ENCODE measurements around the gene MED12. TPM values are rescaled to one million over a fixed set of nuclear protein-coding genes. Genes with fewer than 3 reads are reported as not detected.

Gene MED12
- total and polyA plus RNA-seq, 2 of the 8 experiments (the other 6 are each of a cell fraction or from before 2014, with no cell fraction given), result 19.4 to 48.9 TPM

- FAIRE-seq, result no peak
- no peaks in the 10 kb centered on the region; the same call in 1 of the 2 replicates for H3K79me1 ChIP-seq (ENCODE audit: low read depth, low read length)
- peaks cover 6 to 39% (median 19%) of the 10 kb centered on the region in 4 experiments for H3K4me1 ChIP-seq (replicated peaks in 1 of 4; ENCODE audit: control insufficient read depth in 3 of 4, insufficient read depth in 4 of 4, low read length in 3 of 4)
- no peak overlapping the region for H3K23ac ChIP-seq (ENCODE audit: insufficient read length)
- ChIA-PET CTCF (ENCODE audit: partially characterized antibody) (interaction anchor here (1.2 to 1.6 kb wide), 5 partner anchors 12 to 79 kb away, joined by 3 to 4 read pairs (median 4); no protein-coding TSS in a partner anchor), POLR2A (ENCODE audit: partially characterized antibody) (interaction anchor here (0.5 to 2.4 kb wide), 7 partner anchors 17 to 48 kb away, joined by 3 to 17 read pairs (median 3); partner anchors contain the start of genes MED12 and SNX12)
- no peak overlapping the region for H2BK120ac ChIP-seq (replicated peaks; ENCODE audit: low read depth, low read length)
- no peak overlapping the region for H3K14ac ChIP-seq (ENCODE audit: insufficient read length)
- H3K9ac ChIP-seq (replicated peaks in 1 of 4; ENCODE audit: extremely low read depth in 1 of 4, low read depth in 3 of 4, low read length in 3 of 4), result no peak overlapping the region
- DNase-seq (ENCODE audit: low read depth in 1 of 2, low spot score in 2 of 2), result no peak
- H3K56ac ChIP-seq (replicated peaks; ENCODE audit: insufficient read length, low read depth, low read length), result no peak overlapping the region
- H3K9me3 ChIP-seq (ENCODE audit: insufficient read depth in 2 of 2, low read depth in 1 of 2, low read length in 1 of 2), result no peaks in the 10 kb centered on the region
- H2BK12ac ChIP-seq (ENCODE audit: low read depth, low read length), result peak overlapping the region; percentile 84; the same call in 1 of the 2 replicates
- H4K5ac ChIP-seq (ENCODE audit: insufficient read length, low read depth, low read length), result no peak overlapping the region
- no peak overlapping the region for H2BK15ac ChIP-seq (ENCODE audit: low read length)
- H3K4me3 ChIP-seq (ENCODE audit: extremely low read depth in 1 of 4, insufficient read depth in 2 of 4, low read depth in 3 of 4, low read length in 4 of 4), result 0 out of 8 replicates have a peak overlapping the region, but pooled peaks of 1 of the 4 experiments have one; percentile 53
- H3K4me2 ChIP-seq (ENCODE audit: insufficient read depth in 1 of 2, low read depth in 2 of 2, low read length in 2 of 2), result peak overlapping the region; percentile 42 to 95
- no peak overlapping the region for H4K91ac ChIP-seq (replicated peaks; ENCODE audit: insufficient read length, low read length)
- peak overlapping the region; percentile 66; the same call in 1 of the 2 replicates for H2BK5ac ChIP-seq (ENCODE audit: low read depth, low read length)
- no peak overlapping the region for H2AFZ ChIP-seq (ENCODE audit: low read length)
- peaks cover 0 to 5% (median 0%) of the 10 kb centered on the region in 4 experiments; a peak in 1 of 7 replicates for H3K27me3 ChIP-seq (replicated peaks in 1 of 4; ENCODE audit: control insufficient read depth in 3 of 4, extremely low read depth in 1 of 4, insufficient read depth in 3 of 4, low read length in 3 of 4)
- H2AK5ac ChIP-seq (ENCODE audit: low read depth, low read length), result no peak overlapping the region
- H3K23me2 ChIP-seq (ENCODE audit: low read depth, low read length), result peaks cover 10% of the 10 kb centered on the region
- H3K79me2 ChIP-seq (ENCODE audit: control insufficient read depth in 1 of 2, insufficient read depth in 2 of 2, low read length in 2 of 2), result peaks cover 0 to 8% of the 10 kb centered on the region in 2 experiments; a peak in 2 of 4 replicates
- H4K8ac ChIP-seq (ENCODE audit: extremely low read depth, insufficient read depth, low read length), result no peak overlapping the region; the same call in 1 of the 2 replicates
- 73% methylated on average over 21 of the region's 31 CpGs; no CpG with 5 or more reads in 1 of the 2 experiments for WGBS, 2 experiments (ENCODE audit: extremely low coverage in 1 of 2, insufficient coverage in 1 of 2, insufficient read length in 1 of 2, insufficient replicate concordance in 2 of 2, low coverage in 1 of 2, low lambda C conversion rate in 2 of 2, missing lambda C conversion rate in 1 of 2)
- no peak overlapping the region for H3K4ac ChIP-seq (replicated peaks; ENCODE audit: insufficient read length, low read depth, low read length)
- H2BK20ac ChIP-seq (ENCODE audit: low read length), result no peak overlapping the region
- H3K36me3 ChIP-seq (ENCODE audit: control insufficient read depth in 2 of 4, insufficient read depth in 4 of 4, low read length in 3 of 4), result peaks cover 0 to 6% (median 0%) of the 10 kb centered on the region in 4 experiments; a peak in 1 of 8 replicates
- peaks cover 0 to 2% of the 10 kb centered on the region in 2 experiments for H4K20me1 ChIP-seq (replicated peaks in 1 of 2; ENCODE audit: control insufficient read depth in 1 of 2, insufficient read depth in 2 of 2, low read length in 2 of 2)
- no peak overlapping the region for H3K27ac ChIP-seq (ENCODE audit: low read depth, low read length)
- peak overlapping the region; percentile 32; the same call in 1 of the 2 replicates for H3K18ac ChIP-seq (ENCODE audit: extremely low read depth, low read length)
- TF ChIP-seq EGR1 (IDR thresholded peaks at IDR 0.05; ENCODE audit: borderline replicate concordance, low read depth, low read length) (no peak), TEAD4 (IDR thresholded peaks at IDR 0.05; ENCODE audit: low read depth, low read length) (0 out of 2 replicates have a peak, but pooled peaks have one; percentile 28), CHD2 (IDR thresholded peaks at IDR 0.05; ENCODE audit: low read length) (no peak), TCF12 (IDR thresholded peaks at IDR 0.05; ENCODE audit: low read depth, low read length) (no peak), ZNF274 (IDR thresholded peaks at IDR 0.05; ENCODE audit: borderline replicate concordance, extremely low read depth, low read length) (no peak), CTCF (IDR thresholded peaks at IDR 0.05; ENCODE audit: control extremely low read depth in 1 of 3, insufficient read depth in 1 of 3, low read depth in 1 of 3, low read length in 3 of 3) (peak in 1 of 3 experiments; percentile 5; a peak in 1 of 4 replicates), BCL11A (IDR thresholded peaks at IDR 0.05; ENCODE audit: low read depth in 2 of 2, low read length in 2 of 2) (no peak), TAF1 (IDR thresholded peaks at IDR 0.05; ENCODE audit: low read depth, low read length) (no peak)
Measured at GRCh38 chrX:71100581-71101505, 17.6 kb upstream of the MED12 start.

All from H1 (cell line).